PC-3 (cell line): ENCODE results near the gene AP1S1.

Experiments
- EZH2 ChIP-seq: fragments of 300-600 bp; sonication (generic); IDR thresholded peaks from one replicate; pipeline ENCODE4 v1.6.1; 2017; ENCODE audit warnings: antibody characterized with exemption, mild to moderate bottlenecking, low read length; ENCODE audit not compliant: unreplicated experiment
- EZH2phosphoT487 ChIP-seq: fragments of 300-600 bp; sonication (generic); IDR thresholded peaks from 2 replicates; pipeline ENCODE4 v1.6.1; 2018; ENCODE audit warnings: mild to moderate bottlenecking, antibody characterized with exemption, low read length, borderline replicate concordance
- TF ChIP-seq, protein P1 (sequence below): fragments of 300-600 bp; sonication (generic); conservative IDR thresholded peaks from 2 replicates; pipeline ENCODE4 v1.5.1; 2017; ENCODE audit warnings: antibody characterized with exemption, low read depth, mild to moderate bottlenecking, low read length

DNA sequence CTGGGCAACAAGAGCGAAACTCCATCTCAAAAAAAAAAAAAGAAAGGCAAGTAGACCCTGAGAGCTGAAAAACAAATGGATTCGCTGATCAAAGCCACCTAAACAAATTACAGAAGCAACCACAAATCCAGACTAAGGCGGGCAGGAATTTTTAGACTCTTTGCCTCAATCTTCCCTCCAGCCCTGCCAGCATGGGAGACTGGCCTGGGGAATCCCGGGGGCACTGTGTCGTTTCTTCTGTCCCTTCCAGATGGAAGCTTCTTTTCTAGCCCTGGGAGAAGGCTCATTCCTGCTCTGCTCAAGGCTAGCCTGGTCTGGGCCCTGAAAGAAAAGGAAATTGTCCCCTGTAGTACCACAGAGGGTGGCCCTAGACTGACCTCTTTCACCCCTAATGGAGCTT, 43.0 kb upstream of the AP1S1 start:
- TF ChIP-seq, protein P1, sequence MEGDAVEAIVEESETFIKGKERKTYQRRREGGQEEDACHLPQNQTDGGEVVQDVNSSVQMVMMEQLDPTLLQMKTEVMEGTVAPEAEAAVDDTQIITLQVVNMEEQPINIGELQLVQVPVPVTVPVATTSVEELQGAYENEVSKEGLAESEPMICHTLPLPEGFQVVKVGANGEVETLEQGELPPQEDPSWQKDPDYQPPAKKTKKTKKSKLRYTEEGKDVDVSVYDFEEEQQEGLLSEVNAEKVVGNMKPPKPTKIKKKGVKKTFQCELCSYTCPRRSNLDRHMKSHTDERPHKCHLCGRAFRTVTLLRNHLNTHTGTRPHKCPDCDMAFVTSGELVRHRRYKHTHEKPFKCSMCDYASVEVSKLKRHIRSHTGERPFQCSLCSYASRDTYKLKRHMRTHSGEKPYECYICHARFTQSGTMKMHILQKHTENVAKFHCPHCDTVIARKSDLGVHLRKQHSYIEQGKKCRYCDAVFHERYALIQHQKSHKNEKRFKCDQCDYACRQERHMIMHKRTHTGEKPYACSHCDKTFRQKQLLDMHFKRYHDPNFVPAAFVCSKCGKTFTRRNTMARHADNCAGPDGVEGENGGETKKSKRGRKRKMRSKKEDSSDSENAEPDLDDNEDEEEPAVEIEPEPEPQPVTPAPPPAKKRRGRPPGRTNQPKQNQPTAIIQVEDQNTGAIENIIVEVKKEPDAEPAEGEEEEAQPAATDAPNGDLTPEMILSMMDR: no peak
- no peak for TF ChIP-seq EZH2phosphoT487
- TF ChIP-seq EZH2: no peak
